ENCODE measurements around the gene PRDM13.
"Not testable (repeated sequence)": the region's sequence is repeated elsewhere in the genome, so short reads cannot be mapped to it uniquely, and the experiment has no call there.

Gene PRDM13

DNA sequence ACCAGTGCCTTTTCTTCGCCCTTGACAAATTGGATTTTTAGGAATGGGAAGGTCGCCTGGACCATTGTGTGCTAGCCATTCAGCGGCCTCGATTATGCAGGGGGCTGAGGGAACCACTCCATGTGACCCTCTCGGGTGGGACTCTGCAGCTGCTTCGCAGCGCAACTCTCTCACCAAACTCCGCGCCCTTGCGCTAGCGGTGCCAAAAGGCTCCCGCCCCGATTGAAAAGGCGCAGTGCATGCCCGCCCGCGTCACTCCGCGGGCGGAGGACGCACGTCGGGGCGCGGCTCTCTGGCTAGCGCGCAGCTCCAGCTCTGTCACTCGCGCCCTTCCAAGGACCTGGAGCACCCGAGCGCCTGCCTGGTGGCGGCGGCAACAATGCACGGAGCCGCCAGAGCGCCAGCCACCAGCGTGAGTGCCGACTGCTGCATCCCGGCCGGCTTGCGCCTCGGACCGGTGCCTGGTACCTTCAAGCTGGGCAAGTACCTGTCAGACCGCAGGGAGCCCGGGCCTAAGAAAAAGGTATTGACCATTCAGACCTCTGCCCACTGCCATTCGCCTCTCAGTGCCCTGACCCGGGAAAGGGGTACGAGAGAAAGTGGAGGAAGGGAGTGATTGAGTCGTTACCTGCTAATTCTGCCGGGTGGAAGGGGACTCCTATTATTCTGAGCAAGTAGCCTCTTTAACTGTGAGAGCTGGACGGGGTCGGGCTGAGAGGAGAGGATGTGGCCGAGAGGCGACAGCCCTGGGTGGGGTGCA lies at the start of gene PRDM13:
Gene PRDM13, plus strand, starts transcription at position 178 of the 760 bp plus-strand sequence. Its CDS starts 202 bp downstream, at position 380.
- no peak for DNase-seq

DNA sequence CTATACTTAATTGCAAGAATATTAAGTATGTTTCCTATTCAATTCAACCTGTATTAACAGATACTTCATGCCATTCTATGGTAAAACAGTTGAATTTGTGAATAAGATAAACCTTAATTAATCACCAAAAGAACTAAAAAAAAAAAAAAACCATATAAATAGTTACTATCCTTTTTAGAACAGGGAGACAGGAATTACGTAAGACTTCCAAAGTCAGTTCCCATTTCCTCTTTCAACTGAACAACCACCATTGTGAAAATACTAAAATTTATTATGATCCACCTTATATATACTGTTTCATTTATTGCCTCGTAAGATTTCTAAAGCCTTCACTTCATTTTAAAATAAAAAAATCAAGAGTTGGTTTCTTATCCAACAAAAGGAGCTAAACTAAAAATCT lies 47.6 kb upstream of the PRDM13 start:
- DNase-seq: no peak

DNA sequence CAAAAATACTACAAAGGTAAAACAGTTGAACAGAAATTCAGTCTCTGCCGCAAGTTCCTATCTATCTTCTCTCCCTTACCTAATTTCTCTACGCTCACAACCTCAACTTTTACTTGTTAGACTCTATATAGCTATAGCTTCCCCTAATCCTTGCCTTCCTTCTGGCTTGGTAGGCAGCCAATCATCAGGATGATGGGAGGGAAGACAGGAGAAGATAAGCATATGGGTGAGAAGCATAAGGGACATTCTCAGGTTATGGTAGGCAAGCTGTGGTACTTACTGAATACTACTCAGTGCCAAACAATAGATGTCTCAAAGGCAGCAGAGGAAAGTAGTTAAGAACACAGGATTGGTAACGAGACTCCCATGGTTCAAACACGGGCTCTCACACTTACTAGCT lies 46.0 kb upstream of the PRDM13 start:
- no peak for DNase-seq

DNA sequence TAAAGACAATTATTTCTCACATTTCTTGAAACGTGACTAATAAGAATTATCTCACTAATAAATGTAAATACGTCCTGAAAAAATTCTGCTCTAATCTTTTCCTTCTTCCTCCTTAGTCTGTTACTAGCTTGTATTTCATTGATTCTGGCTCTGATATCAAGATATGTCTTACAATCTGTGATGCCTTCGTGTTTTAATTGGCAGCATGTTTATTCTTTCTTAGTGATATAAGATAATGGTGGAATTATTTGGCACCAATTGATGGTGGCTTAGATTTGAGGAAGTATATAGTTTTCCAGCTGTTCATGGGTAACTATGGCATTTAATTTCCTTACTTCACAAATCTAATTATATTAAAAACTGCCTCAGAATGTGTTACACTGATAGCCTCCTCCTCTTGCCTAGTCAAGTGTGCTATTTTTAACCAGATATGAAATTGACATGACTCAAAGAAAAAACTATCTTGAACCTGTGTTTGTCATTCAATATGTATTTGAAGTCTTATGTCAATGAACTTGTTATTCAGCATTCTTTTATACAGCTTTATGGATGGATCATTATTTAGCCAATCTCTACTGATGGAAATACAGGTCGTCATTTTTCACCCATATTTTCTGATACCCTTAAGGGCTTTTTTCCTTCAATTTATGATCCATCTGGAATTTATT lies 43.4 kb upstream of the PRDM13 start:
- no peak for DNase-seq

DNA sequence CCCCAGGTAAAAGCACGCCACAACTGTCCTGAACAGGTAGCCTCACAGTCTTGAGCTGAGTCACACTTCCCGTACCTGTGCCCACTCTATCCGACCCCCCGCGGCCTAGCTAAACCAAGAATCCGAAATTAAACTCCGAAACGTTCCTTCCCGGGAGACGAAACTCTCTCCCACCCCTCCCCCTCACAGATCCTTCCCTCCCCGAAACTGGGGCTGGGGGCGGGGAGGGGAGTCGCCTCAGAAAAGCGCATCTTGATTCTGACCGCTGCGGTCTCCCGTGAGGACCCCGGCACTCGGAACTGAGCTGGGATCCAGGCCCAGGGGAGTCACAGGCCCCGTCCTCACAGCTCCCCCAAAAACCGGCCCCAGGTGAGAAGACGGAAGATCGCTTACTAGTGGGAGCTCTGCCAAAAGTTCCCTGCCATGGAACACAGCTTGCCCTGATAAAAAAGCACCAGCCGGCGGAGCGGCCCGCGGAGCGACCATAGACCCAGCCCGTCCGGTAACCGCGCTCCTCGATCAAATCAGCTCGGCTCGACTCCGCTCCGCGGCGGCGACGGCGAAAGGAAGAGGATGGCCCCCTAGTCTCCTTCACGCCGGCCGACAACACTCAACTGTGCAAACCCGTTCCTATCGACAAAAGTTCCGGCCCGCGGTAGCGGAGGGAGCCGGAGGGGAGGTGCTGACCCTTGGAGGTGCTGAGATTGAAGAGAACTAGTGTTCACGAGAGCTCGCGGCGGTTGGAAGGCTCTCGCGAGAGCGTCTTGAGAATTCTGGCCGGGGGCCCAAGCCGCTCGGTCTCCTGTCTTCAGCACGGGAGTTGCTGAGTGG lies 38.3 kb upstream of the PRDM13 start, which contains the start of gene CCNC:
Gene CCNC, minus strand, starts transcription at position 558 of the 831 bp plus-strand sequence. Its CDS starts 133 bp downstream, at position 425.
- peak; percentile 89 for DNase-seq

DNA sequence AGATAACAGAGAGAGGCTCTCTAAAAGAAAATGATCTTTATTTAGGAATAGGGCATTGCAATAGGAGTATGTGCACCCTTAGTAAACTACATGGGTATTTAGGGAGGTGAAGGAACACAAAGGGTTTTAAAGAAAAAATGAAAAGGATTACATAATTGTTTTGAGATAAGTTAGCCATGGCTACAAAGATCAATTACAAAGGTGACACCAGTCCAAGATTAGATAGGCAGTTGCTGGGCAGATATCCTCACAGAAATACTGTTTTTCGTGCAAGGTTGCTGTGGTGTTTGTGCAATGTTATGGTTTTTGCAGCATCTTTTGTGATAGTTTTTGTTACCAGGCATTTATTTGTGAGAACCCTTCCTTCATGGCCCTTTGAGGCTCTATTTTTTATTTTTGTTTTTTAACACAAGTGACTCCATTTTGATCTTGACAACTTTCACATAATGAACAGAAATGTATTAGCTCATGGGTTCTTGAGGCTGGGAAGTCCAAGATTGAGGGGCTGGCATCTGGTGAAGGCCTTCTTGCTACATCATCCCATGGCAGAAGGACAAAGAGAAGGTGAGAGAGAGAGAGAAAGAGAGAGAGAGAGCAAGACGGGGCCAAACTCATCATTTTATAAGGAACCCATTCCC lies 32.5 kb upstream of the PRDM13 start:
- DNase-seq: no peak

DNA sequence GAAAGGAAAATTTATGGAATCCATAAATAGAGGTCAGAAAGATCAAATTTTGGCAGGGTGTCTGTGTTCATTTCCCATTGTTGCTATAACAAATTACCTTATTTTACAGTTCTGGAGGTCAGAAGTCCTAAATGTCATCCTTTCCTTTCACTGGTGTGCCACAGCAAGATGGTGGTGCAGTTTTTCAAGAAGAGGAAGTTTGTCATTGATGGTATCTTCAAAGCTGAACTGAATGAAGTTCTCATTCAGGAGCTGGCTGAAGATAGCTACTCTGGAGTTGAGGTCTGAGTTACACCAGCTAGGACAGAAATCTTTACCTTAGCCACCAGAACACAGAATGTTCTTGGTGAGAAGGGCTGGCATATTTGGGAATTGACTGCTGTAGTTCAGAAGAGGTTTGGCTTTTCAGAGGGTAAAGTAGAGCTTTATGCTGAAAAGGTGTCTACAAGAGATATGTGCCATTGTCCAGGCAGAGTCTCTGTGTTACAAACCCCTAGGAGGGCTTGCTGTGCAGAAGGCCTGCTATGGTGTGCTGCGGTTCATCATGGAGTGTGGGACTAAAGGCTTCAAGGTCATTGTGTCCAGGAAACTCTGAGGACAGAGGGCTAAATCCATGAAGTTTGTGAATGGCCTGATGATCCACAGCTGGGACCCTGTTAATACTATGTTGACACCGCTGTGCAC lies 30.9 kb upstream of the PRDM13 start:
- no peak for DNase-seq

DNA sequence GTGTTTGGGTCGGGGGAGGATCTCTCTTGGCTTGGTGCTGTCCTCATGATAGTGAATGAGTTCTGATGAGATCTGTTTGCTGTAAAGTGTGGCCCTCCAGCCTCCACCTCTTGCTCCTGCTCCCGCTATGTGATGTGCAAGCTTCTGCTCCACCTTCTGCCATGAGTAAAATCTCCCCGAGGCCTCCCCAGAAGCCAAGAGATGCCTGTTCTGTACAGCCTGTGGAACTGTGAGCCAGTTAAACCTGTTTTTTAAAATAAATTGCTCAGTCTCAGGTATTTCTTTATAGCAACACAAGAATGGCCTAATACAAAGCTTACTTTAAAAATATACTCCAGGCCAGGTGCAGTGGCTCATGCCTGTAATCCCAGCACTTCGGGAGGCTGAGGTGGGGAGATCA lies 26.9 kb upstream of the PRDM13 start:
- no peak for DNase-seq

DNA sequence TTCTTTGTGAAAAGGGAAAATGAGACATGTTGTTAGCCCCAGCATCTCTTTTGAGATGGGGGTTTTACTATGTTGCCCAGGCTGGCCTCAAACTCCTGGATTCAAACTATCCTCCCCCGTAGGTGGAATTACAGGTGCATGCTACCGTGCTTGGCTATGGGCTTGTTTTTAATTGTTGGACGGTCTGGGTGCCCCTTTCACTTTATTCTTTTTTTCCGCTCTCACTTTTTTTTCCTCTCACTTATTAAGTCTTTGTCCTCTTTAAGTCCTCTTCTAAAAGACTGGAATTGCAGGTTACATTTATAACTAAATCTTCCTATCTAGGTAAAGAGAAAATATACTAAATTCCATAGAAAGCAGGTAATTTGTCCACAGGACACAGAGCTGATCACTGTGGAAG lies 18.8 kb upstream of the PRDM13 start:
- DNase-seq: no peak

DNA sequence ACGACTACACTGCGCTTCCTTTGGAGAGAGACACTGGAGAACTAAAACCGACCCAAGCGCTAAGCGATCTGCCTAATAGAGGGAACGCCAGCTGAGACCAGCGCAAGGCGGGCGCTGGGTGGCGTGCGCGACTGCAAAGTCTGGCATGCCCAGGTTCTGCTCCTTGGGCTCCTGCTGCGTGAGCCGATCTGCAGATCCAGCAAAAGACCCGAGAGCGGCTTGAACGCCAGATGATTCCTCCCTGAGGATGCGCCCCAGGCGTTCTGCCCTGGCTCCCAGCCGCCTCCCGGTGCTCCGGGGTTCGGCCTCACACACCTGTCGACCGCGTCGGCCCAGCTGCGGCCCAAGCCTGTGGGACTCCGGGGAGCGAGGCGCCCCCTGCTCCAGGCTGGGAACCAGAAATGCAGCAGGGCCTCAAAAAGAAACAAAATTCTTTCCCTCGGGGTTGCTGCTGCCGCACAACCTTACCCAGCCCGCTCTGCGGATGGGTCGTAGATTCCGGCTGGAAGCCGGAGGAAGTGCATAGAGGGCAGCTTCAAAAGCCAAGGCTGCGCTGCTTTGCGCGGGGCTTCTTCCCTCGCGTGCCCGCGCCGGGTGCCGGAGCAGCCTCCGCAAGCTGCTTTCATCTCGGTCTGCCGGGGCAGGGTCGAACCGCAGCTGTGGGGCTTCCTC lies 17.9 kb upstream of the PRDM13 start:
- peak; percentile 65 for DNase-seq

DNA sequence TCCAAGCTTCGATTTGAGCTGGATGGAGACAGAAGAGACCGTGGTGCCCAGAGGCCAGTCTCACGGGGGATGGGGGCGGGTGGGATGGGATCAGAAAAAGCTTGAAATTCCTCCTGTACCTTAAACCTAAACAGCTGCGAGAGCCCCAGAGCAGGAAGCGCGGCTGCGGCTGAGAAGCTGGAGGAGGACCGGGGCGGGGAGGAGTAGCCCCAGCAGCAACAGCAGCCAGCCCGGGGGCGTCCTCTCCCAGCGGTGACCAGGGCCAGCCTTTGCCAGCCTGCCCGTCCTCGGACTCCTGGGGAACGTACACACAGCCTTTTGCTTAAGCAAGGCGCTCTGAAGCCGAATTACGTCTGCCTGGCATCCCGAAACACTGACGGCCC lies 17.4 kb upstream of the PRDM13 start:
- no peak for DNase-seq

DNA sequence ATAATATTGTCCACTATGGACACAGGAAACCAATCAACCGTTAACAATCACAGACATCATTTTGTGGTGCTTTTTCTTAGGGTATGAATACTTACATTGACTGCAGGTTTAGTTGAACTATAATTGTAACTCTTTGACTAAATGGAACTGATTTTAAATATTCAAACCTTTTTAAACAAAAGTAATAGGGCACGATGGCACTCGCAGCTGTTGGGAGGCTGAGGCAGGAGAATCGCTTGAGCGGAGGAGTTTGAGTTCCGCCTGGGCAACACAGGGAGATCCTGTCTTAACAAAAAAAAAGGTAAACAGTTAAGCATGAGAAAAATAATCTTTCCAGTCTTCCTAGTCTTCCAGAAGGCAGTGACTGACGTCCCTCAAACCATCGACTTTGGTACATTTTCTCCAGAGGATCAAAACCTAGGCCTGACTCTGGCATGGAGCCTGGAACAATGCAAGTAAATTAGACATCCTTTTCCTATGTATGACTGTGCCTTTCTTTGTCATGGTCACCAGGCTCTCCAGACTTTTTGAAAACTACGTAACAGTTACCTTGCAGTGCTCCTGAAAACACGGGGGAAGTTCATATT lies 16.6 kb upstream of the PRDM13 start:
- no peak for DNase-seq

DNA sequence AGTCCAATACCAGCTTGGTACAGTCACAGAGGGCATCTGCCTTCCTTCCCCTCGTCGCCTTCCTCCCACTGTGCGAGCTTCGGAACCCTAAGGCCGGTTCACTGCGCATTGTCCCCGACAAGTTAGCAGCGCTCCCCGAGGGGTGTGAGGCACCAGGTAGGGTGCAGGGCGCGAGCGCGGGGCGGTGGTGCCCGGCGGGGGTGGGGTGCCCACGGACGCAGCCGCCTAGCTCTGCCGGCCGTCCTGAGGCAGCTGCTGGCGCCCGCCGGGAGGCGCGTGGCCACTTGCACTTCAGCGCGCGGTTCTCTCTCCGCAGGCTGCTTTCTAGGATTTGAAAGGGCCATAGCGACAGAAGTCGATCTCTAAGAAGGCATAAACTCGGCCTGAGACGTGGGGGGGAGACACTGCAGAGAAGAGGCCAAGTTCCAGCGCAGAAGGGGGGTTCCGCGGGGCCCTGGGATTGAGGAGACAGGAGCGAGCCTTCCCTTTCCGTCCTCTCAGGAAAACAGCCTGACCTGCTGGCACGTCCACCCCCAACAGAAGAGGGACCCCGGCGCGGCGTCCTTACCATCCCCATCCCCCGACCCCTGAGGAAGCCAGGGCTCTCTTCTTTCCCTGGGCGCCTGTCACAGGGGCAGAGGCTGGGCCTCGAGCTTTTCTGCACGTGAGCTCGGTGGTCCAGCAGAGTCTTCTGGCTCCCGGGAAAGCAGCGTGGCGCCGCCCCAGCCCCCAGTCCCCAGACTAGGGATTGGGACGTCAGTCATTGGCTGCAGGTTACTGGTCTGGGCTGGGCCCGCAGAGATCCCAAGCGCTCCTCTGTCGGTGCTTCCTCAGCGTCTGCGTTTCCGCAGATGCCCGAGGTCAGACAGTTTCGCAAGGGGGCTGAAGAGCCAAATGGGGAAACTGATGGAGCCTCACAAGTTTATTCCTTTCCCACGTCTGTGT lies 15.6 kb upstream of the PRDM13 start:
- DNase-seq: no peak

DNA sequence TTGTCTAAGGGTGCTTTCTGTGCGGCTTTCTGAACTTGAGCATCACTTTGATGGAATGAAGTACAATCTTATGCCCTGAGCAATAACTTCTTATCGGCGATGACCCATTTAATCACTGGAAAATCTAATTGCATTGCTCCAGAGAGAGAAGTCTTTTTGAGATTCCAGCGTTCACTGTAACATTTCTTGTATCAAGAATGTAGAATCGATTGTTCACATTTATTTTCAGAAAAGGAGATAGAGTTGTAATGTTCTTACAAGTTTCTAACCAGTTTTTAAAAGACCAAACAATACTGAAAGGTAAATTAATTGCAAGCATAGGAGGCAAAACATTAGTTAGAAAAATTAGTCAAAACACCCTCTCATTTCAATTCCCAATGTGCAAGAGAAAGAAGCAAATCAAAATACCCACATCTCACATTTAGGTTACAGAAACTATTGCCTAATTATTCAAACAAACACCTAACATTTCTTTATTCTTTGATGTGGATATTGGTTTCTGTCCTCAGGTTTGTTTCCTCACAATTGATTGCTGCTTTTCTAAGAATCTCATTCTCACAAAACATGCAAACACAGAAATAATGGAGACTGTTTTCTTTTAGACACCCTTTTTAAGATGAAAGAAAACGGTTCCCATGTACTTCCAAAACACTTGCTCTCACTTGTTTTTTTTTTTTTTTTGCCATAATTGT lies 14.8 kb upstream of the PRDM13 start:
- DNase-seq: no peak

DNA sequence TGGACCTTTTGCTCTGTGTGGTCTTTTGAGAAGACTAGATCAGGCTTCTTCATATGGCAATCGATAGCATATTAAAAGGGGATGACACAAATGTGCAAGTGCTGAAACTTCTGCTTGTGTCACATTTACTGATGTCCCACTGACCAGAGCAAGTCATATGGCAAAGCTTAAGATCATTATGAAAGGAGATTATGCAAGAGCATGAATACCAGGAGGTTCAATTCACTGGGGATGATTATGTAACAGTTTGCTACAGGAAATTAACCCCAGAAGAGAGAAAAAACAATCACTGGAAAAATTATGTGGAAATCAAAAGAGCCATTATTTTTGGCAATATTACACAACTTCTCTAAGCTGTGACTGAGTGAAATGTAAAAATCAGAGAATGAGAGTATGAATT lies 13.7 kb upstream of the PRDM13 start:
- no peak for DNase-seq

DNA sequence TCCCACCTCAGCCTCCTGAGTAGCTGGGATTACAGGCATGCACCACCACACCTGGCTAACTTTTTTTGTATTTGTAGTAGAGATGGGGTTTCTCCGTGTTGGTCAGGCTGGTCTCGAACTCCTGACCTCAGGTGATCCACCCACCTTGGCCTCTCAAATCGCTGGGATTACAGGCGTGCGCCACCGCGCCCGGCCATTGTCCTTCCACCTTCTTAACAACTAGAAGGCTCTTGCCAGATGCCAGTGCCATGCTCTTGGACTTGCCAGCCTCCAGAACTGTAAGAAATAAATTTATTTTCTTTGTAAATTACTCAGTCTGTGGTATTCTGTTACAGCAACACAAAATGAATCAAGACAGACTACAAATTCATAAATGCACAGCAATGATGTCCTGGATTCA lies 11.9 kb upstream of the PRDM13 start:
- not testable (repeated sequence) for DNase-seq

DNA sequence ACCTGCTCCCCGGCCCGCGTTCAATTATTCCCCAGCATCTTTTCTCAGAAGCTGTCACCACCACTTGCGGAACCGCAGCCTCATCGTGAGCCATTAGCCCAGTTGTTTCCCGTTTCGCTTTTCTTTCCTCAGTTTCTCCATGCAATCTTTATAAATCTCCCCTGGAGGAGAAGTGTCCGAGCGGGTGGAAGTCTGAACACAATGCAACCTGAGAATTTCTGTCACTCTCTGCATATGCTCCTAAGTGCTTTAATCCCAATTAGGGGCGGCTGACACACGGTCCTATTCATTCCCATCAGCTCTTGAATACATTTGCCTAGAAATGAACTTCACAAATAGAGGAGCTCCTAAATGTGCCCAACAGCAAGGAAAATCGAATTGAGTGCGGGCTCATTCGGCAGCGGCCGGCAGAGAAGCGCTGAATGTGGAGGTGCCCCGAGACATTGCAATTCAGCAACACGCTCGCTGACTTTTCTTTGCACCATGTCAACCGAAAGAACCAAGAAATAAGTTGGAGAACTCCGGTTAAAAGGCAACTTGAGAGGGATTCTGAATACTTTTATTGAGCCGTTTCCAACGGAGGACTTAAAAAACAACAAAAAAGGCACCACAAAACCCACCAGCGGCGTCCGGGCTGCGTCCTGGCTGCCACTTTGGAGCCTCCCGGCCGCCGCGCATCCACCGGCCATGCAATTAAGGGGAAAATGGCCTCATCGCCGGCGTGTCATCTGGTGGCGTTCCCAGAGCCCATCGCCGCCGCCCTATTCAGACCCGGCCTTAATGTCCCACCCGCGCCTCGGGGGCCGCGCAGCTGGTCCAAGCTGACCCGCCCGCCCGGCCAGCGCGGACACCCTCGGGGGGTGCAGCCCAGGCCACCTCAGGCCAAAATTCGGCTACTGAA lies 3.9 kb upstream of the PRDM13 start:
- no peak for DNase-seq

DNA sequence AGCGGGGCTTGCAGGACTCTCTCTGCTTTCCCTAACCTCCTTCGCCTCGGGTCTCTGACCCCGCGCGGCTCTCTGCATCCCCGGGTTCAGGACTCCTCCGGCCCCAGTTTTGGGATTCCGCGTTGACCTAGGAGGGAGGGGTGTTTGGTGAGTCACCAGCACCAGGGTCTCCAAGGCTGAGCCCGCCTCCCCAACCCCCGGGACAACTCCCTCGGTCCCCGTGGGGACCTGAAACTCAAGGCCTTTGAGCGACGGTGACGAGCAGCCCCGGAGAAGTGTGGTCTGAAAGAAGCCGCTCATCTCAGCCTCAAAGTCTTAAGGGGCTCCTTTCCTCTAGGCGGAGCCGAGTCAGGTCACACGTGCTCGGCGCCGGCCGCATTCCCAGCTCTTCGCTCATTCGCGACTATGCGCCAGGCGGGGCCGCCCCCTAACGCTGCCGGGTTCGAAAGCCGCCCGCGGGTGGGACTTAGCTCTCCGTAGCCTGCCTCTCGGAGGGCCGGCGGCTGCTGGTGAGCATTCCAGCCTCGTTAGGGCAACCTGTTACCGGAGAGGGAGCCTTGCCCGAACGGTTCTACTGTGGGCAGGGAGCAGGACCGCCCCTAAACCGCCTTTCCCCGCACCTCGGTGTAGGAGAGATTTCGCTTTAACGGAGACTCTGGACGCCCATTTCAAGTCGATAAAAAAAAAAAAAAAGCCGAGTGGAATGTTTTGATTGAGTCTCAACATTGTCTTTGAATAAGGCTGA lies 3.0 kb upstream of the PRDM13 start:
- no peak for DNase-seq
